Ectodermal cell (in vitro differentiated cells): Measurements from ENCODE around the gene TIMP2.

Source experiments
- H3K27ac ChIP-seq: 2 replicates; pipeline ENCODE4 v1.7.0; 2013; ENCODE audit warnings: mild to moderate bottlenecking, low read depth, low read length; ENCODE audit not compliant: insufficient read depth, poor library complexity, severe bottlenecking
- H3K27me3 ChIP-seq: 2 replicates; pipeline ENCODE4 v1.7.0; 2013; ENCODE audit warnings: mild to moderate bottlenecking, low read length; ENCODE audit not compliant: insufficient read depth, control insufficient read depth, poor library complexity, severe bottlenecking
- H3K36me3 ChIP-seq: one replicate; pipeline ENCODE4 v1.7.0; 2013; ENCODE audit warnings: low read length; ENCODE audit not compliant: control insufficient read depth, insufficient read depth
- H3K4me1 ChIP-seq: one replicate; pipeline ENCODE4 v1.7.0; 2013; ENCODE audit warnings: low read length; ENCODE audit not compliant: control insufficient read depth, insufficient read depth
- H3K4me3 ChIP-seq: 2 replicates; pipeline ENCODE4 v1.7.0; 2013; ENCODE audit warnings: low read depth, low read length, control low read depth; ENCODE audit not compliant: insufficient read depth
- H3K9me3 ChIP-seq: 2 replicates; pipeline ENCODE4 v1.7.0; 2013; ENCODE audit warnings: mild to moderate bottlenecking, low read length, moderate library complexity; ENCODE audit not compliant: control insufficient read depth
- WGBS, 2 experiments: methylation state at CpG; one replicate each; pipeline ENCODE4 v1.1.7; 2013; ENCODE audit warnings: missing lambda C conversion rate in 2 of 2; 5-methylcytosine and 5-hydroxymethylcytosine counted together

TIMP2 gene

GRCh38 chr17:78933025-78933958, 8.1 kb upstream of the TIMP2 start:
- H3K9me3 ChIP-seq, result no peaks in the 10 kb centered on the region
- H3K4me3 ChIP-seq, result no peak overlapping the region
- no peaks in the 10 kb centered on the region for H3K27me3 ChIP-seq
- 90 to 92% methylated on average over 18 of the region's 18 CpGs for WGBS, 2 experiments
- H3K27ac ChIP-seq, result no peak overlapping the region
- H3K36me3 ChIP-seq, result no peaks in the 10 kb centered on the region
- H3K4me1 ChIP-seq, result peaks cover 15% of the 10 kb centered on the region

GRCh38 chr17:78929908-78930775, 5.0 kb upstream of the TIMP2 start:
- Histone ChIP-seq H3K27me3 (no peaks in the 10 kb centered on the region), H3K36me3 (no peaks in the 10 kb centered on the region), H3K9me3 (no peaks in the 10 kb centered on the region), H3K27ac (no peak overlapping the region), H3K4me1 (peaks cover 20% of the 10 kb centered on the region), H3K4me3 (no peak overlapping the region)
- 88 to 89% methylated on average over 31 of the region's 31 CpGs for WGBS, 2 experiments

GRCh38 chr17:78925662-78926555, 722 bp upstream of the TIMP2 start:
- H3K4me1 ChIP-seq, result peaks cover 11% of the 10 kb centered on the region
- no peaks in the 10 kb centered on the region for H3K9me3 ChIP-seq
- H3K36me3 ChIP-seq, result no peaks in the 10 kb centered on the region
- no peaks in the 10 kb centered on the region for H3K27me3 ChIP-seq
- H3K27ac ChIP-seq, result peak overlapping the region; percentile 36
- H3K4me3 ChIP-seq, result peak overlapping the region; percentile 46
- 36% methylated on average over 33 of the region's 33 CpGs for WGBS, 2 experiments

- Histone ChIP-seq H3K27me3 (no peaks in the 10 kb centered on the region), H3K36me3 (no peaks in the 10 kb centered on the region), H3K4me1 (peaks cover 21% of the 10 kb centered on the region), H3K9me3 (no peaks in the 10 kb centered on the region), H3K27ac (no peak overlapping the region), H3K4me3 (peak overlapping the region; percentile 46)
- 0 to 1% methylated on average over 63 to 64 of the region's 64 CpGs for WGBS, 2 experiments
Observed at GRCh38 chr17:78924481-78925151, 571 bp downstream of the TIMP2 start.

- H3K27ac ChIP-seq, result no peak overlapping the region
Observed at GRCh38 chr17:78923660-78924453, 1.3 kb downstream of the TIMP2 start.

GRCh38 chr17:78922816-78923498, 2.2 kb downstream of the TIMP2 start:
- Histone ChIP-seq H3K4me1 (peaks cover 21% of the 10 kb centered on the region), H3K4me3 (peak overlapping the region; percentile 46), H3K9me3 (no peaks in the 10 kb centered on the region), H3K27ac (no peak overlapping the region), H3K27me3 (no peaks in the 10 kb centered on the region), H3K36me3 (no peaks in the 10 kb centered on the region)
- 90% methylated on average over 9 to 10 of the region's 13 CpGs for WGBS, 2 experiments

More at GRCh38 chr17:78923660-78924453, 1.3 kb downstream of the TIMP2 start:
- Histone ChIP-seq H3K27me3 (no peaks in the 10 kb centered on the region), H3K36me3 (no peaks in the 10 kb centered on the region), H3K4me1 (peaks cover 21% of the 10 kb centered on the region), H3K9me3 (no peaks in the 10 kb centered on the region), H3K4me3 (peak overlapping the region; percentile 46)
- 10 to 12% methylated on average over 28 of the region's 28 CpGs for WGBS, 2 experiments

- peaks cover 21% of the 10 kb centered on the region for H3K4me1 ChIP-seq
- H3K4me3 ChIP-seq, result no peak overlapping the region
- no peaks in the 10 kb centered on the region for H3K36me3 ChIP-seq
- no peaks in the 10 kb centered on the region for H3K9me3 ChIP-seq
- no peak overlapping the region for H3K27ac ChIP-seq
- WGBS, 2 experiments, result 93% methylated on average over 8 of the region's 8 CpGs
- H3K27me3 ChIP-seq, result no peaks in the 10 kb centered on the region
Observed at GRCh38 chr17:78921437-78921971, 3.7 kb downstream of the TIMP2 start.

- Histone ChIP-seq H3K36me3 (no peaks in the 10 kb centered on the region), H3K27ac (no peak overlapping the region), H3K27me3 (no peaks in the 10 kb centered on the region), H3K4me1 (peaks cover 17% of the 10 kb centered on the region), H3K9me3 (no peaks in the 10 kb centered on the region), H3K4me3 (no peak overlapping the region)
- 93% methylated on average over 8 of the region's 8 CpGs for WGBS, 2 experiments
Observed at GRCh38 chr17:78920528-78920927, 4.7 kb downstream of the TIMP2 start.
